Gastrocnemius medialis (tissue), 4 donors: ENCODE measurements around the gene RNF128. TPM values are rescaled to one million over a fixed set of nuclear protein-coding genes. Genes with fewer than 3 reads are reported as not detected.
"Not testable (repeated sequence)": the region's sequence is repeated elsewhere in the genome, so short reads cannot be mapped to it uniquely, and the experiment has no call there.

Experiments used
- ATAC-seq, 2 donors: fragments of 150-250 bp; one replicate each; pipeline ENCODE4 v1.9.1; 2016
- DNase-seq, 2 donors: peaks; one replicate each; pipeline ENCODE4 v3.0.0-alpha.2; 2019
- H3K27ac ChIP-seq, 4 donors: fragments of 200-600 bp; sonication (generic); 1 replicate in 1 of 4; 2 replicates in 3 of 4; pipeline ENCODE4 v1.5.1; 2016 to 2018; ENCODE audit warnings: mild to moderate bottlenecking in 2 of 4, moderate library complexity in 1 of 4
- H3K27me3 ChIP-seq, 3 donors: fragments of 200-600 bp; sonication (generic) in 2 of 3; 1 replicate in 1 of 3; 2 replicates in 2 of 3; pipeline versions ENCODE4 v1.5.1 to v1.6.0; 2016 to 2019; ENCODE audit warnings: mild to moderate bottlenecking in 1 of 3, moderate library complexity in 1 of 3
- H3K36me3 ChIP-seq, 2 donors: fragments of 200-600 bp; sonication (generic) in 1 of 2; one replicate each; pipeline ENCODE4 v1.5.1; 2017 to 2018
- H3K4me1 ChIP-seq, 2 donors: fragments of 200-600 bp; sonication (generic) in 1 of 2; one replicate each; pipeline ENCODE4 v1.5.1; 2016 to 2017; ENCODE audit warnings: mild to moderate bottlenecking in 2 of 2
- H3K4me3 ChIP-seq, 4 donors: fragments of 200-600 bp; sonication (generic) in 3 of 4; 1 replicate in 1 of 4; 2 replicates in 3 of 4; pipeline ENCODE4 v1.5.1; 2016 to 2019; ENCODE audit warnings: mild to moderate bottlenecking in 2 of 4
- H3K9me3 ChIP-seq, 3 donors: fragments of 200-600 bp; sonication (generic) in 2 of 3; 1 replicate in 1 of 3; 2 replicates in 2 of 3; pipeline ENCODE4 v1.5.1; 2016 to 2019
- POLR2A ChIP-seq, 2 donors: fragments of 450-650 bp; IDR thresholded peaks; one replicate each; pipeline ENCODE4 v1.6.1; 2017; ENCODE audit warnings: antibody characterized with exemption in 2 of 2, mild to moderate bottlenecking in 2 of 2, moderate library complexity in 2 of 2
- in situ Hi-C, 4 donors: fragments of 200-750 bp; cut with MboI; loops; one replicate each; pipeline versions ENCODE4 v1.15.0 to v1.8.0; 2017; ENCODE audit warnings: low sequenced_read_pairs in 4 of 4
- intact Hi-C: fragments of 100-400 bp; cut with DNase I; formaldehyde crosslinking; loops from one replicate; pipeline ENCODE4 v1.15.1; 2023; ENCODE audit warnings: low total_unique reads
- total RNA-seq, 4 donors: library from RNA; depleted of rRNA; stranded (reverse); fragments of >200 nt; gene quantifications; one replicate each; pipeline versions ENCODE4 v1.1.0 to v1.2.3, GENCODE V29; 2016
- TF ChIP-seq, protein P1 (sequence below), 5 experiments: fragments of 450-650 bp in 3 of 5; fragments of 200-600 bp in 2 of 5; sonication (generic) in 2 of 5; IDR thresholded peaks in 4 of 5; conservative IDR thresholded peaks in 1 of 5; 1 replicate in 4 of 5; 2 replicates in 1 of 5; pipeline ENCODE4 v1.5.1; 2016 to 2019; ENCODE audit warnings: antibody characterized with exemption in 5 of 5, mild to moderate bottlenecking in 3 of 5, moderate library complexity in 3 of 5

RNF128 gene
- total RNA-seq, 4 donors from 2014 or later, result 2.7 to 12.2 (median 5.5) TPM

DNA sequence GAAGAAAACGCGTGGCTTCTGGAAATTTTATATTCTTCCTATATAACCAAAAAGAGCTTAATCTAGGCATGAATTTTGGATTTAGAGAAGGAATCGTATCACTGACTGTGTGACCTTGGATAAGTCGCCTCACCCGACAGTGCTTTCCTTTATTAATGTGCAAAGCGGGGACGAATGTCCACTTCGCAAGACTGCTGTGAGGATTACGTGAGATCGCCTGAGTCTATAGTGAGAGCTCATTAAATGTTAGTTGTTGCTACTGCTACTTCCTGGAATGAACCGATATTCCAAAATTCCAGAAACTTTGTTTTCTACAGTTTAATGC, 75.5 kb downstream of the RNF128 start:
- Histone ChIP-seq H3K36me3 (no peaks in the 10 kb centered on the region), H3K27ac (peak overlapping the region in 1 of 4 donors; percentile 23), H3K27me3 (no peaks in the 10 kb centered on the region), H3K4me3 (peak overlapping the region; percentile 56 to 74 (median 62)), H3K4me1 (peaks cover 0 to 4% of the 10 kb centered on the region in 2 donors), H3K9me3 (no peaks in the 10 kb centered on the region)
- DNase-seq (no peak), ATAC-seq (no peak)
- intact Hi-C loops, result loop anchor here (5.0 kb wide), 1 partner anchor 190 kb away; the partner anchor contains the start of gene RADX
- in situ Hi-C loops, result no loop called here
- TF ChIP-seq POLR2A (IDR thresholded peaks at IDR 0.05), result no peak
- TF ChIP-seq, protein P1, sequence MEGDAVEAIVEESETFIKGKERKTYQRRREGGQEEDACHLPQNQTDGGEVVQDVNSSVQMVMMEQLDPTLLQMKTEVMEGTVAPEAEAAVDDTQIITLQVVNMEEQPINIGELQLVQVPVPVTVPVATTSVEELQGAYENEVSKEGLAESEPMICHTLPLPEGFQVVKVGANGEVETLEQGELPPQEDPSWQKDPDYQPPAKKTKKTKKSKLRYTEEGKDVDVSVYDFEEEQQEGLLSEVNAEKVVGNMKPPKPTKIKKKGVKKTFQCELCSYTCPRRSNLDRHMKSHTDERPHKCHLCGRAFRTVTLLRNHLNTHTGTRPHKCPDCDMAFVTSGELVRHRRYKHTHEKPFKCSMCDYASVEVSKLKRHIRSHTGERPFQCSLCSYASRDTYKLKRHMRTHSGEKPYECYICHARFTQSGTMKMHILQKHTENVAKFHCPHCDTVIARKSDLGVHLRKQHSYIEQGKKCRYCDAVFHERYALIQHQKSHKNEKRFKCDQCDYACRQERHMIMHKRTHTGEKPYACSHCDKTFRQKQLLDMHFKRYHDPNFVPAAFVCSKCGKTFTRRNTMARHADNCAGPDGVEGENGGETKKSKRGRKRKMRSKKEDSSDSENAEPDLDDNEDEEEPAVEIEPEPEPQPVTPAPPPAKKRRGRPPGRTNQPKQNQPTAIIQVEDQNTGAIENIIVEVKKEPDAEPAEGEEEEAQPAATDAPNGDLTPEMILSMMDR (IDR thresholded peaks at IDR 0.05 in 4 of 5, conservative IDR thresholded peaks at IDR 0.05 in 1 of 5), result no peak

DNA sequence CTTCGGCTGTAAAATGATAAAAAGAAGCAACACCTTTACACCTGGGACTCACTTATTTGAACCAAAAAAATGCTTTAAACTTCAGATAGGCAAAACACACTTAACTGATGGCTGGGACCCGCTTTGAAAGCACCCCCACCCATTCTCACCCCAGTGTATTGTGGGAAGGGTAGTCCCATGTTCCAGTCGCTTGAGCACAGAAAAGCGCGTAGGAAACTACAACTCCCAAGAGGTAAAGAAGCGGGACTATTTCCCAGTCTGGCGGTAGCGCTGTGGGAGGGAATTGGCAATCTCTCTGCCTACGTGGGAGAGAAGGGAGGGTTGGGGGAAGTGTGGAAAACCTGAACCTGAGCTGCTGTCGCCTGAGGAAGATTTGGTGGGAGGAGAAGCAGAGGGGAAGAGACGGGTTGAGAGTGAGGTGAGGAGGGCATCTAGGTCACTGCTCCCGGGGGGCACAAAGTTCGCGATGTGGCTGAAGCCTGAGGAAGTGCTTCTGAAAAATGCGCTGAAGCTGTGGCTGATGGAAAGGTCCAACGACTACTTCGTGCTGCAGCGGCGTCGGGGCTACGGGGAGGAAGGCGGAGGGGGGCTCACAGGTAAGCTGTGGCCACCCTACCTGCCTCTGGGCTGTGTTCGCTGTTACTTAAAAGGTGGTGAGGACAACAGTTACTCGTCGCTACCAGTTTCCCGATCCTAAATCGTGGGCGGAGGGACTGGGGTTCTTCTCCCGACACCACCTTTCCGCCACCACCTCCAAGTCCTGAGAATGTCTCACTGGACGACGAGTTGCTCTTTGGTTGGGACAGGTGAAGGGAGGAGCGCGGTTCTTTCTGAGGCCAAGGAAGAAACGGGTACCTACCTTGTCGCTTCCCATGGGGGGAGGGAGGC, 76.1 kb downstream of the RNF128 start, which contains the start of gene TBC1D8B:
Gene TBC1D8B (plus strand): TSS at position 286 of the 888 bp plus-strand sequence. CDS start 181 bp downstream, at position 467.
- in situ Hi-C loops, result no loop called here
- peak within 1 kb of the TSS; percentile 56 to 74 (median 62) for H3K4me3 ChIP-seq
- H3K27ac ChIP-seq, result peak within 1 kb of the TSS in 3 of 4 donors; percentile 39 to 62 (median 52)
- no peaks in the 10 kb centered on the region for H3K9me3 ChIP-seq
- intact Hi-C loops, result loop anchor here (5.0 kb wide), 1 partner anchor 190 kb away; the partner anchor contains the start of gene RADX
- H3K36me3 ChIP-seq, result no peaks in the 10 kb centered on the region
- ATAC-seq (peak; percentile 100), DNase-seq (peak; percentile 66 to 81)
- no peaks in the 10 kb centered on the region for H3K27me3 ChIP-seq
- TF ChIP-seq, protein P1 (IDR thresholded peaks at IDR 0.05 in 4 of 5, conservative IDR thresholded peaks at IDR 0.05 in 1 of 5), result no peak
- peak in 1 of 2 donors; percentile 18 for TF ChIP-seq POLR2A (IDR thresholded peaks at IDR 0.05)
- H3K4me1 ChIP-seq, result peaks cover 0 to 4% of the 10 kb centered on the region in 2 donors

DNA sequence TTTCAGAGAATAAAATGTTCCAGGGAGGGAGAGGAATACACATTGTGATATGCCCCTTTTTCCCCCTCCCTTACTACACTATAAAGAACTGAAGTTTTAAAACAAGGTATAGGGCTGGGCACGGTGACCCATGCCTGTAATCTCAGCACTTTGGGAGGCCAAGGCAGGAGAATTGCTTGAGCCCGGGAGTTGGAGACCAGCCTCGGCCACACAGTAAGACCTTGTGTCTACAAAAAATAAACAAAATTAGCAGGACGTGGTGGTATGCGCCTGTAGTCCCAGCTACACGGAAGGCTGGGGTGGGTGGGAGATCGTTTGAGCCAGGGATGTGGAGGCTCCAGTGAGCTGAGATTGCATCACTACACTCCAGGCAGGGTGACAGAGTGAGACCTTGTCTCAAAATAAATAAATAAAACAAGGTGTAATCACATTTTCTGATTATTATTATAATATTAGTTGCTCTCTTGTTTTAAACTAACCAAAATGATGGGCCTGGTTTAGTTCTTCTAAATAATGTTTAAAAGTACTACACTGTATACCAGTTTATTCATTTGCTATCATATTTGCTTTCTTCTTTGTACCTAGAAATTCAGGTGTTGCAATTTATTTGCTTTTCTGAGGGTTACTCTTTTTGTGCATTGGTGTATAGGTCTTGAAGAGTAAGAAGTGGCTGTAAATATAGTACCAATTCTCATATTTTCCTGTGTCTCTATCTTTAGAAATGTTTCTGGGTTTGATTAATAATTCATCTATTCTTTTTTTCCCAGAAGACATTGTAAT, 84.8 kb downstream of the RNF128 start:
- Histone ChIP-seq H3K9me3 (no peaks in the 10 kb centered on the region), H3K27ac (no peak overlapping the region), H3K4me3 (no peak overlapping the region), H3K36me3 (no peaks in the 10 kb centered on the region), H3K4me1 (no peaks in the 10 kb centered on the region), H3K27me3 (no peaks in the 10 kb centered on the region)
- intact Hi-C loops (no loop called here), in situ Hi-C loops (no loop called here)
- DNase-seq (no peak), ATAC-seq (no peak)
- TF ChIP-seq POLR2A (IDR thresholded peaks at IDR 0.05), result no peak

DNA sequence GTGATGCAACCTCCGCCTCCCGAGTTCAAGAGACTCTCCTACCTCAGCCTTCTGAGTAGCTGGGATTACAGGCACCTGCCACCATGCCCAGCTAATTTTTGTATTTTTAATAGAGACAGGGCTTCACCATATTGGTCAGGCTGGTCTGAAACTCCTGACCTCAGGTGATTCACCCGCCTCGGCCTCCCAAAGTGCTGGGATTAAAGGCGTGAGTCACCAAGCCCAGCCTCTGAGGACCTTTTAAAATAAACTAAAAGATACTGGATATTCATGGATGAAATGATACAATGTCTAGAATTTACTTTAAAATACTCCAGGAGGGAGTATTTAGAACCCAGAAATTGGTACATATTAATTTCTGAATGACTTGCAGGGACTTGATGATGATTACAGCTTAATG, 86.4 kb downstream of the RNF128 start:
- ATAC-seq, H3K4me3 ChIP-seq, H3K4me1 ChIP-seq, H3K27ac ChIP-seq, in situ Hi-C loops, H3K36me3 ChIP-seq, DNase-seq, intact Hi-C loops, H3K27me3 ChIP-seq, H3K9me3 ChIP-seq: not testable (repeated sequence)

DNA sequence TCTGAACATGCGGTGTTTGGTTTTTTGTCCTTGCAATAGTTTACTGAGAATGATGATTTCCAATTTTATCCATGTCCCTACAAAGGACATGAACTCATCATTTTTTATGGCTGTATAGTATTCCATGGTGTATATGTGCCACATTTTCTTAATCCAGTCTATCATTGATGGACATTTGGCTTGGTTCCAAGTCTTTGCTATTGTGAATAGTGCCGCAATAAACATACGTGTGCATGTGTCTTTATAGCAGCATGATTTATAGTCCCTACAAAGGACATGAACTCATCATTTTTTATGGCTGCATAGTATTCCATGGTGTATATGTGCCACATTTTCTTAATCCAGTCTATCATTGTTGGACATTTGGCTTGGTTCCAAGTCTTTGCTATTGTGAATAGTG, 87.6 kb downstream of the RNF128 start:
- H3K27ac ChIP-seq, H3K4me1 ChIP-seq, H3K9me3 ChIP-seq, H3K36me3 ChIP-seq, H3K27me3 ChIP-seq, H3K4me3 ChIP-seq, intact Hi-C loops, DNase-seq, ATAC-seq, in situ Hi-C loops: not testable (repeated sequence)

Other genes with a start within 250 kb of the RNF128 start
- 1 to 10 TPM in 2 of 4 donors, under 1 TPM in 2; 0.12 to 1.7 (median 0.82) TPM for gene RADX, start 114.7 kb upstream of the RNF128 start, total RNA-seq
- gene TBC1D8B, start 76.0 kb downstream of the RNF128 start, total RNA-seq, result 1 to 10 TPM in 2 of 4 donors, under 1 TPM in 2; 0.55 to 4.8 (median 0.86) TPM
- gene RIPPLY1, start 176.6 kb downstream of the RNF128 start, total RNA-seq, result not detected
- gene CLDN2, start 193.7 kb downstream of the RNF128 start, total RNA-seq, result under 1 TPM in 1 of 4 donors, not detected in 3; 0.16 TPM